GM23338 (cell line): ENCODE results near the gene ZBTB8A. TPM values are rescaled to one million over a fixed set of nuclear protein-coding genes. Genes with fewer than 3 reads are reported as not detected.

Source experiments
- ATAC-seq: fragments of 200-7000 bp; cut with Tn5 transposase; 3 replicates; pipeline ENCODE4 v1.9.1; 2020
- DNase-seq: peaks from one replicate; pipeline ENCODE4 v3.0.0-alpha.2; 2015; ENCODE audit warnings: low spot score
- H2AFZ ChIP-seq: fragments of 200-600 bp; sonication (generic); 2 replicates; pipeline ENCODE4 v1.8.0; 2016; ENCODE audit warnings: antibody characterized with exemption, mild to moderate bottlenecking, moderate library complexity
- H3F3A ChIP-seq: fragments of 200-600 bp; sonication (generic); replicated peaks from 2 replicates; pipeline ENCODE4 v1.8.0; 2017; ENCODE audit warnings: antibody characterized with exemption, mixed run types, low read depth
- H3K27ac ChIP-seq: fragments of 200-600 bp; sonication (generic); 2 replicates; pipeline ENCODE4 v1.6.1; 2016; ENCODE audit warnings: low read depth
- H3K27me3 ChIP-seq: fragments of 200-600 bp; sonication (generic); 2 replicates; pipeline ENCODE4 v1.8.0; 2016; ENCODE audit warnings: mild to moderate bottlenecking, mixed run types, moderate library complexity; ENCODE audit not compliant: insufficient read depth
- H3K36me3 ChIP-seq: fragments of 200-600 bp; sonication (generic); 2 replicates; pipeline ENCODE4 v1.8.0; 2016; ENCODE audit warnings: mild to moderate bottlenecking; ENCODE audit not compliant: insufficient read depth
- H3K4me1 ChIP-seq: fragments of 200-600 bp; sonication (generic); 2 replicates; pipeline ENCODE4 v1.8.0; 2016; ENCODE audit warnings: mild to moderate bottlenecking, moderate library complexity; ENCODE audit not compliant: insufficient read depth
- H3K4me2 ChIP-seq: fragments of 200-600 bp; sonication (generic); 2 replicates; pipeline ENCODE4 v1.7.1; 2017; ENCODE audit warnings: mixed run types
- H3K4me3 ChIP-seq: fragments of 200-600 bp; sonication (generic); 2 replicates; pipeline ENCODE4 v1.6.1; 2016; ENCODE audit warnings: mixed run types
- H3K79me2 ChIP-seq: fragments of 200-600 bp; sonication (generic); replicated peaks from 2 replicates; pipeline ENCODE4 v1.8.0; 2017; ENCODE audit warnings: mild to moderate bottlenecking; ENCODE audit not compliant: insufficient read depth
- H3K9me2 ChIP-seq: fragments of 200-600 bp; sonication (generic); 2 replicates; pipeline ENCODE4 v1.8.0; 2017; ENCODE audit not compliant: insufficient read depth
- H4K20me1 ChIP-seq: fragments of 200-600 bp; sonication (generic); replicated peaks from 2 replicates; pipeline ENCODE4 v1.8.0; 2017; ENCODE audit warnings: mild to moderate bottlenecking; ENCODE audit not compliant: insufficient read depth
- H3K27ac Mint-ChIP-seq: 2 replicates; pipeline ENCODE4 v1.8.0; 2020; ENCODE audit warnings: inconsistent platforms, mild to moderate bottlenecking, moderate library complexity, mixed read lengths
- H3K27me3 Mint-ChIP-seq: 3 replicates; pipeline ENCODE4 v1.8.0; 2022; ENCODE audit warnings: low read depth, mild to moderate bottlenecking, moderate library complexity, mixed read lengths, inconsistent platforms; ENCODE audit not compliant: insufficient read depth, poor library complexity
- H3K36me3 Mint-ChIP-seq: 3 replicates; pipeline ENCODE4 v1.8.0; 2021; ENCODE audit warnings: low read depth, mild to moderate bottlenecking, inconsistent platforms, moderate library complexity, mixed read lengths
- H3K4me1 Mint-ChIP-seq: 3 replicates; pipeline ENCODE4 v1.8.0; 2020; ENCODE audit warnings: mild to moderate bottlenecking, inconsistent platforms, mixed read lengths
- H3K4me3 Mint-ChIP-seq: 3 replicates; pipeline ENCODE4 v1.8.0; 2021; ENCODE audit warnings: moderate library complexity, mild to moderate bottlenecking, inconsistent platforms, mixed read lengths
- H3K9me3 Mint-ChIP-seq: 3 replicates; pipeline ENCODE4 v1.8.0; 2020; ENCODE audit warnings: moderate library complexity, mild to moderate bottlenecking, inconsistent platforms, mixed read lengths
- CREB1 ChIP-seq: fragments of 250-450 bp; sonication (Bioruptor Pico); IDR thresholded peaks from 2 replicates; pipeline ENCODE4 v1.5.0; 2020; ENCODE audit warnings: low read depth, mild to moderate bottlenecking, moderate library complexity
- EZH2 ChIP-seq: fragments of 200-600 bp; sonication (generic); IDR thresholded peaks from one replicate; pipeline ENCODE4 v1.8.0; 2017; ENCODE audit warnings: antibody characterized with exemption, mild to moderate bottlenecking, low read depth; ENCODE audit not compliant: unreplicated experiment
- EZH2phosphoT487 ChIP-seq: fragments of 200-600 bp; sonication (generic); IDR thresholded peaks from one replicate; pipeline ENCODE4 v1.8.1; 2018; ENCODE audit warnings: antibody characterized with exemption; ENCODE audit not compliant: unreplicated experiment
- JUNB ChIP-seq: IDR thresholded peaks from one replicate; pipeline ENCODE4 v1.6.1; 2016; ENCODE audit warnings: antibody characterized with exemption; ENCODE audit not compliant: unreplicated experiment
- NANOG ChIP-seq: IDR thresholded peaks from 2 replicates; pipeline ENCODE4 v1.6.1; 2016; ENCODE audit warnings: antibody characterized with exemption, borderline replicate concordance
- POLR2AphosphoS5 ChIP-seq: IDR thresholded peaks from 2 replicates; pipeline ENCODE4 v1.6.1; 2016; ENCODE audit warnings: antibody characterized with exemption, low read depth
- STAT1 ChIP-seq: IDR thresholded peaks from one replicate; pipeline ENCODE4 v1.6.1; 2016; ENCODE audit warnings: antibody characterized with exemption; ENCODE audit not compliant: unreplicated experiment
- ZNF114 ChIP-seq: fragments of 250-450 bp; sonication (Bioruptor Pico); IDR thresholded peaks from 2 replicates; pipeline ENCODE4 v1.5.0; 2020; ENCODE audit warnings: mild to moderate bottlenecking, moderate library complexity
- ZNF331 ChIP-seq: fragments of 250-450 bp; sonication (Bioruptor Pico); IDR thresholded peaks from 2 replicates; pipeline ENCODE4 v1.5.0; 2020; ENCODE audit warnings: low read depth, mild to moderate bottlenecking, moderate library complexity
- polyA plus RNA-seq: library from polyadenylated mRNA; unstranded; fragments of >200 nt; fragmentation: Nextera tagmentation; extraction: Ambion mirVana; gene quantifications from 2 replicates; pipeline ENCODE4 v1.2.1, GENCODE V29; 2016
- total RNA-seq: library from RNA; depleted of rRNA; stranded (reverse); fragments of >200 nt; shearing (Covaris generic); gene quantifications from 2 replicates; pipeline ENCODE4 v1.2.3, GENCODE V29; 2014
- TF ChIP-seq, protein P1 (sequence below): IDR thresholded peaks from 2 replicates; pipeline ENCODE4 v1.6.1; 2016; ENCODE audit warnings: antibody characterized with exemption
- TF ChIP-seq, protein P2 (sequence below): IDR thresholded peaks from one replicate; pipeline ENCODE4 v1.6.1; 2018; ENCODE audit warnings: antibody characterized with exemption; ENCODE audit not compliant: unreplicated experiment
- TF ChIP-seq, protein P3 (sequence below), 2 experiments: fragments of 200-600 bp in 1 of 2; sonication (generic) in 1 of 2; conservative IDR thresholded peaks; 2 replicates each; pipeline versions ENCODE4 v1.5.1 to v1.6.1; 2016 to 2017; ENCODE audit warnings: antibody characterized with exemption in 2 of 2, low read depth in 2 of 2, mild to moderate bottlenecking in 2 of 2, moderate library complexity in 1 of 2
- TF ChIP-seq, protein P4 (sequence below): fragments of 250-450 bp; sonication (Bioruptor Pico); IDR thresholded peaks from 2 replicates; pipeline ENCODE4 v1.5.0; 2020; ENCODE audit warnings: mild to moderate bottlenecking, moderate library complexity

ZBTB8A gene
- total and polyA plus RNA-seq, 2 experiments from 2014 or later = 6.1 to 8.4 TPM

DNA sequence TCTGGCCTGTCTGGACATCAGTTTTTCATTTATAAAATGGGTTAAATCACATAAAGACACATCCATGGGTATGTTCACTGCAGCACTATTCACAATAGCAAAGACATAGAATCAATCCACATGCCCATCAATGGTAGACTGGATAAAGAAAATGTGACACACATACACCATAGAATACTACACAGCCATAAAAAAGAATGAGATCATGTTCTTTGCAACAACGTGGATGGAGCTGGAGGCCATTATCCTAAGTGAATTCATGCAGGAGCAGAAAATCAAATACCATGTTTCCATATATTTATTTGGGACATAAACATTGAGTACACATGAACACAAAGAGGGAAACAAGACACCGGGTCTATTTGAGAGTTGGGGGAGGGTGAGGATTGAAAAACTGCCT, 83.0 kb downstream of the ZBTB8A start:
- no peaks in the 10 kb centered on the region for H3K27me3 ChIP-seq
- no peak overlapping the region for H3K27ac ChIP-seq
- H3K9me2 ChIP-seq = no peaks in the 10 kb centered on the region
- TF ChIP-seq NANOG (no peak), ZNF331 (no peak), POLR2AphosphoS5 (no peak), STAT1 (no peak), EZH2phosphoT487 (no peak), CREB1 (CRISPR knock-in tag) (no peak), ZNF114 (CRISPR knock-in tag) (no peak), EZH2 (no peak), JUNB (no peak)
- TF ChIP-seq, protein P1, sequence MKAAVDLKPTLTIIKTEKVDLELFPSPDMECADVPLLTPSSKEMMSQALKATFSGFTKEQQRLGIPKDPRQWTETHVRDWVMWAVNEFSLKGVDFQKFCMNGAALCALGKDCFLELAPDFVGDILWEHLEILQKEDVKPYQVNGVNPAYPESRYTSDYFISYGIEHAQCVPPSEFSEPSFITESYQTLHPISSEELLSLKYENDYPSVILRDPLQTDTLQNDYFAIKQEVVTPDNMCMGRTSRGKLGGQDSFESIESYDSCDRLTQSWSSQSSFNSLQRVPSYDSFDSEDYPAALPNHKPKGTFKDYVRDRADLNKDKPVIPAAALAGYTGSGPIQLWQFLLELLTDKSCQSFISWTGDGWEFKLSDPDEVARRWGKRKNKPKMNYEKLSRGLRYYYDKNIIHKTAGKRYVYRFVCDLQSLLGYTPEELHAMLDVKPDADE = no peak
- TF ChIP-seq, protein P2, sequence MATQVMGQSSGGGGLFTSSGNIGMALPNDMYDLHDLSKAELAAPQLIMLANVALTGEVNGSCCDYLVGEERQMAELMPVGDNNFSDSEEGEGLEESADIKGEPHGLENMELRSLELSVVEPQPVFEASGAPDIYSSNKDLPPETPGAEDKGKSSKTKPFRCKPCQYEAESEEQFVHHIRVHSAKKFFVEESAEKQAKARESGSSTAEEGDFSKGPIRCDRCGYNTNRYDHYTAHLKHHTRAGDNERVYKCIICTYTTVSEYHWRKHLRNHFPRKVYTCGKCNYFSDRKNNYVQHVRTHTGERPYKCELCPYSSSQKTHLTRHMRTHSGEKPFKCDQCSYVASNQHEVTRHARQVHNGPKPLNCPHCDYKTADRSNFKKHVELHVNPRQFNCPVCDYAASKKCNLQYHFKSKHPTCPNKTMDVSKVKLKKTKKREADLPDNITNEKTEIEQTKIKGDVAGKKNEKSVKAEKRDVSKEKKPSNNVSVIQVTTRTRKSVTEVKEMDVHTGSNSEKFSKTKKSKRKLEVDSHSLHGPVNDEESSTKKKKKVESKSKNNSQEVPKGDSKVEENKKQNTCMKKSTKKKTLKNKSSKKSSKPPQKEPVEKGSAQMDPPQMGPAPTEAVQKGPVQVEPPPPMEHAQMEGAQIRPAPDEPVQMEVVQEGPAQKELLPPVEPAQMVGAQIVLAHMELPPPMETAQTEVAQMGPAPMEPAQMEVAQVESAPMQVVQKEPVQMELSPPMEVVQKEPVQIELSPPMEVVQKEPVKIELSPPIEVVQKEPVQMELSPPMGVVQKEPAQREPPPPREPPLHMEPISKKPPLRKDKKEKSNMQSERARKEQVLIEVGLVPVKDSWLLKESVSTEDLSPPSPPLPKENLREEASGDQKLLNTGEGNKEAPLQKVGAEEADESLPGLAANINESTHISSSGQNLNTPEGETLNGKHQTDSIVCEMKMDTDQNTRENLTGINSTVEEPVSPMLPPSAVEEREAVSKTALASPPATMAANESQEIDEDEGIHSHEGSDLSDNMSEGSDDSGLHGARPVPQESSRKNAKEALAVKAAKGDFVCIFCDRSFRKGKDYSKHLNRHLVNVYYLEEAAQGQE = no peak
- TF ChIP-seq, protein P3, sequence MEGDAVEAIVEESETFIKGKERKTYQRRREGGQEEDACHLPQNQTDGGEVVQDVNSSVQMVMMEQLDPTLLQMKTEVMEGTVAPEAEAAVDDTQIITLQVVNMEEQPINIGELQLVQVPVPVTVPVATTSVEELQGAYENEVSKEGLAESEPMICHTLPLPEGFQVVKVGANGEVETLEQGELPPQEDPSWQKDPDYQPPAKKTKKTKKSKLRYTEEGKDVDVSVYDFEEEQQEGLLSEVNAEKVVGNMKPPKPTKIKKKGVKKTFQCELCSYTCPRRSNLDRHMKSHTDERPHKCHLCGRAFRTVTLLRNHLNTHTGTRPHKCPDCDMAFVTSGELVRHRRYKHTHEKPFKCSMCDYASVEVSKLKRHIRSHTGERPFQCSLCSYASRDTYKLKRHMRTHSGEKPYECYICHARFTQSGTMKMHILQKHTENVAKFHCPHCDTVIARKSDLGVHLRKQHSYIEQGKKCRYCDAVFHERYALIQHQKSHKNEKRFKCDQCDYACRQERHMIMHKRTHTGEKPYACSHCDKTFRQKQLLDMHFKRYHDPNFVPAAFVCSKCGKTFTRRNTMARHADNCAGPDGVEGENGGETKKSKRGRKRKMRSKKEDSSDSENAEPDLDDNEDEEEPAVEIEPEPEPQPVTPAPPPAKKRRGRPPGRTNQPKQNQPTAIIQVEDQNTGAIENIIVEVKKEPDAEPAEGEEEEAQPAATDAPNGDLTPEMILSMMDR (conservative IDR thresholded peaks at IDR 0.05; ENCODE audit: low read depth in 2 of 2) = no peak
- TF ChIP-seq, protein P4, sequence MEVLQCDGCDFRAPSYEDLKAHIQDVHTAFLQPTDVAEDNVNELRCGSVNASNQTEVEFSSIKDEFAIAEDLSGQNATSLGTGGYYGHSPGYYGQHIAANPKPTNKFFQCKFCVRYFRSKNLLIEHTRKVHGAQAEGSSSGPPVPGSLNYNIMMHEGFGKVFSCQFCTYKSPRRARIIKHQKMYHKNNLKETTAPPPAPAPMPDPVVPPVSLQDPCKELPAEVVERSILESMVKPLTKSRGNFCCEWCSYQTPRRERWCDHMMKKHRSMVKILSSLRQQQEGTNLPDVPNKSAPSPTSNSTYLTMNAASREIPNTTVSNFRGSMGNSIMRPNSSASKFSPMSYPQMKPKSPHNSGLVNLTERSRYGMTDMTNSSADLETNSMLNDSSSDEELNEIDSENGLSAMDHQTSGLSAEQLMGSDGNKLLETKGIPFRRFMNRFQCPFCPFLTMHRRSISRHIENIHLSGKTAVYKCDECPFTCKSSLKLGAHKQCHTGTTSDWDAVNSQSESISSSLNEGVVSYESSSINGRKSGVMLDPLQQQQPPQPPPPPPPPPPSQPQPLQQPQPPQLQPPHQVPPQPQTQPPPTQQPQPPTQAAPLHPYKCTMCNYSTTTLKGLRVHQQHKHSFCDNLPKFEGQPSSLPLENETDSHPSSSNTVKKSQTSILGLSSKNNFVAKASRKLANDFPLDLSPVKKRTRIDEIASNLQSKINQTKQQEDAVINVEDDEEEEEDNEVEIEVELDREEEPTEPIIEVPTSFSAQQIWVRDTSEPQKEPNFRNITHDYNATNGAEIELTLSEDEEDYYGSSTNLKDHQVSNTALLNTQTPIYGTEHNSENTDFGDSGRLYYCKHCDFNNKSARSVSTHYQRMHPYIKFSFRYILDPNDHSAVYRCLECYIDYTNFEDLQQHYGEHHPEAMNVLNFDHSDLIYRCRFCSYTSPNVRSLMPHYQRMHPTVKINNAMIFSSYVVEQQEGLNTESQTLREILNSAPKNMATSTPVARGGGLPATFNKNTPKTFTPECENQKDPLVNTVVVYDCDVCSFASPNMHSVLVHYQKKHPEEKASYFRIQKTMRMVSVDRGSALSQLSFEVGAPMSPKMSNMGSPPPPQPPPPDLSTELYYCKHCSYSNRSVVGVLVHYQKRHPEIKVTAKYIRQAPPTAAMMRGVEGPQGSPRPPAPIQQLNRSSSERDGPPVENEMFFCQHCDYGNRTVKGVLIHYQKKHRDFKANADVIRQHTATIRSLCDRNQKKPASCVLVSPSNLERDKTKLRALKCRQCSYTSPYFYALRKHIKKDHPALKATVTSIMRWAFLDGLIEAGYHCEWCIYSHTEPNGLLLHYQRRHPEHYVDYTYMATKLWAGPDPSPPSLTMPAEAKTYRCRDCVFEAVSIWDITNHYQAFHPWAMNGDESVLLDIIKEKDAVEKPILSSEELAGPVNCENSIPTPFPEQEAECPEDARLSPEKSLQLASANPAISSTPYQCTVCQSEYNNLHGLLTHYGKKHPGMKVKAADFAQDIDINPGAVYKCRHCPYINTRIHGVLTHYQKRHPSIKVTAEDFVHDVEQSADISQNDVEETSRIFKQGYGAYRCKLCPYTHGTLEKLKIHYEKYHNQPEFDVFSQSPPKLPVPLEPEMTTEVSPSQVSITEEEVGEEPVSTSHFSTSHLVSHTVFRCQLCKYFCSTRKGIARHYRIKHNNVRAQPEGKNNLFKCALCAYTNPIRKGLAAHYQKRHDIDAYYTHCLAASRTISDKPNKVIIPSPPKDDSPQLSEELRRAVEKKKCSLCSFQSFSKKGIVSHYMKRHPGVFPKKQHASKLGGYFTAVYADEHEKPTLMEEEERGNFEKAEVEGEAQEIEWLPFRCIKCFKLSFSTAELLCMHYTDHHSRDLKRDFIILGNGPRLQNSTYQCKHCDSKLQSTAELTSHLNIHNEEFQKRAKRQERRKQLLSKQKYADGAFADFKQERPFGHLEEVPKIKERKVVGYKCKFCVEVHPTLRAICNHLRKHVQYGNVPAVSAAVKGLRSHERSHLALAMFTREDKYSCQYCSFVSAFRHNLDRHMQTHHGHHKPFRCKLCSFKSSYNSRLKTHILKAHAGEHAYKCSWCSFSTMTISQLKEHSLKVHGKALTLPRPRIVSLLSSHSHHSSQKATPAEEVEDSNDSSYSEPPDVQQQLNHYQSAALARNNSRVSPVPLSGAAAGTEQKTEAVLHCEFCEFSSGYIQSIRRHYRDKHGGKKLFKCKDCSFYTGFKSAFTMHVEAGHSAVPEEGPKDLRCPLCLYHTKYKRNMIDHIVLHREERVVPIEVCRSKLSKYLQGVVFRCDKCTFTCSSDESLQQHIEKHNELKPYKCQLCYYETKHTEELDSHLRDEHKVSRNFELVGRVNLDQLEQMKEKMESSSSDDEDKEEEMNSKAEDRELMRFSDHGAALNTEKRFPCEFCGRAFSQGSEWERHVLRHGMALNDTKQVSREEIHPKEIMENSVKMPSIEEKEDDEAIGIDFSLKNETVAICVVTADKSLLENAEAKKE (CRISPR knock-in tag) = no peak
- H2AFZ ChIP-seq = no peak overlapping the region
- peaks cover 8% of the 10 kb centered on the region for H3K36me3 ChIP-seq
- H3K4me1 ChIP-seq = no peaks in the 10 kb centered on the region
- Mint-ChIP-seq H3K27ac (no peak overlapping the region), H3K4me3 (no peak overlapping the region), H3K4me1 (no peaks in the 10 kb centered on the region), H3K36me3 (peaks cover 26% of the 10 kb centered on the region), H3K9me3 (no peaks in the 10 kb centered on the region), H3K27me3 (no peaks in the 10 kb centered on the region)
- DNase-seq (no peak), ATAC-seq (no peak)
- no peaks in the 10 kb centered on the region; the same call in 1 of the 2 replicates for H4K20me1 ChIP-seq
- H3K79me2 ChIP-seq = no peaks in the 10 kb centered on the region; the same call in 1 of the 2 replicates
- no peak overlapping the region for H3K4me2 ChIP-seq
- no peak overlapping the region for H3K4me3 ChIP-seq
- H3F3A ChIP-seq = no peaks in the 10 kb centered on the region; the same call in 1 of the 2 replicates
